ENCODE measurements around the gene NSD2.

DNA sequence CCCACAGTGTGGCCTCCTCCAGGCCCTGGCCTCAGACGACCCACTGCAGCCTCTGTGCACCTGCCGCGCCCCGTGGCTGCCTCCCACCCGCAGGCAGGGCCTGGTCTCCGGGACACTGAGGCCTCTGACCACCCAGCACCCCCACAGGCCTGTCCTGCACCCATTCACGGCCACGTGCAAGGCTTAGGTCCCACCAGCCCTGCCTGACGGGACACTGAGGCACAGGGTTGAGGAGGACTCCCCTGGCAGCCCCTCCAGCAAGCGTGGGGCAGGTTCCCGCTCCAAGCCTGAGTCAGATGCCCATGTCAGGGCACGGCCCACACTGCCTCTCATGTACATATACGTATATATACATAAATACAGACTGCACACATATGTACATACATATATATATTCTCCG, 114.1 kb downstream of the NSD2 start:
- TF ChIP-seq, protein P1, sequence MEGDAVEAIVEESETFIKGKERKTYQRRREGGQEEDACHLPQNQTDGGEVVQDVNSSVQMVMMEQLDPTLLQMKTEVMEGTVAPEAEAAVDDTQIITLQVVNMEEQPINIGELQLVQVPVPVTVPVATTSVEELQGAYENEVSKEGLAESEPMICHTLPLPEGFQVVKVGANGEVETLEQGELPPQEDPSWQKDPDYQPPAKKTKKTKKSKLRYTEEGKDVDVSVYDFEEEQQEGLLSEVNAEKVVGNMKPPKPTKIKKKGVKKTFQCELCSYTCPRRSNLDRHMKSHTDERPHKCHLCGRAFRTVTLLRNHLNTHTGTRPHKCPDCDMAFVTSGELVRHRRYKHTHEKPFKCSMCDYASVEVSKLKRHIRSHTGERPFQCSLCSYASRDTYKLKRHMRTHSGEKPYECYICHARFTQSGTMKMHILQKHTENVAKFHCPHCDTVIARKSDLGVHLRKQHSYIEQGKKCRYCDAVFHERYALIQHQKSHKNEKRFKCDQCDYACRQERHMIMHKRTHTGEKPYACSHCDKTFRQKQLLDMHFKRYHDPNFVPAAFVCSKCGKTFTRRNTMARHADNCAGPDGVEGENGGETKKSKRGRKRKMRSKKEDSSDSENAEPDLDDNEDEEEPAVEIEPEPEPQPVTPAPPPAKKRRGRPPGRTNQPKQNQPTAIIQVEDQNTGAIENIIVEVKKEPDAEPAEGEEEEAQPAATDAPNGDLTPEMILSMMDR (IDR thresholded peaks at IDR 0.05): no peak
- no peak for TF ChIP-seq POLR2A (IDR thresholded peaks at IDR 0.05)
